Left lung (tissue), 14 donors: Measurements from ENCODE around the gene RFX4. TPM values are rescaled to one million over a fixed set of nuclear protein-coding genes. Genes with fewer than 3 reads are reported as not detected.
A peak's percentile ranks its signal among the peaks of the same experiment; 100 is the strongest.

Experiments
- ATAC-seq: fragments of 200-7000 bp; cut with Tn5 transposase; one replicate; pipeline ENCODE4 v1.9.1; 2020; ENCODE audit warnings: moderate library complexity
- DNase-seq, 4 donors: peaks; one replicate each; pipeline ENCODE4 v3.0.0-alpha.2; 2013 to 2020
- H3K27ac ChIP-seq, 2 donors: fragments of 200-600 bp; sonication (generic) in 1 of 2; one replicate each; pipeline versions ENCODE4 v1.5.0 to v1.8.0; 2020 to 2021
- H3K27me3 ChIP-seq, 2 donors: fragments of 200-600 bp; sonication (generic) in 1 of 2; one replicate each; pipeline versions ENCODE4 v1.5.0 to v1.8.0; 2020 to 2021
- H3K36me3 ChIP-seq, 2 donors: fragments of 200-600 bp; sonication (generic) in 1 of 2; one replicate each; pipeline versions ENCODE4 v1.5.0 to v1.8.0; 2020 to 2021
- H3K4me1 ChIP-seq, 2 donors: fragments of 200-600 bp; one replicate each; pipeline ENCODE4 v1.8.0; 2021
- H3K4me3 ChIP-seq, 2 donors: fragments of 200-600 bp; sonication (generic) in 1 of 2; one replicate each; pipeline versions ENCODE4 v1.5.0 to v1.8.0; 2020 to 2021; ENCODE audit warnings: mild to moderate bottlenecking in 1 of 2
- H3K9me3 ChIP-seq, 2 donors: fragments of 200-600 bp; sonication (generic) in 1 of 2; one replicate each; pipeline versions ENCODE4 v1.5.0 to v1.8.0; 2020 to 2021
- CTCF ChIP-seq, 2 donors: fragments of 200-600 bp; sonication (generic) in 1 of 2; IDR thresholded peaks; one replicate each; pipeline versions ENCODE4 v1.5.0 to v1.8.0; 2021; ENCODE audit warnings: antibody characterized with exemption in 2 of 2
- intact Hi-C, 2 donors: fragments of 100-400 bp; cut with DNase I; formaldehyde crosslinking; loops; one replicate each; pipeline versions ENCODE4 v1.11.2 to v1.14.2; 2022
- long read RNA-seq, 12 donors: library from polyadenylated mRNA in 2 of 12; unstranded in 2 of 12; transcript quantifications; one replicate each; pipeline ENCODE4 v2.0.0 and lab custom pipeline, GENCODE V29; 2019 to 2026
- polyA plus RNA-seq, 6 donors: library from polyadenylated mRNA; unstranded; fragments of 120-200 nt; gene quantifications; one replicate each; pipeline ENCODE4 v1.2.1, GENCODE V29; 2013; ENCODE audit not compliant: insufficient read length in 6 of 6
- total RNA-seq, 2 donors: library from RNA; stranded (reverse); fragmentation: NEBNext Ultra II Directional; extraction: Animal tissue kit (Norgen Biotek cat#: 25700); gene quantifications; one replicate each; pipeline ENCODE4 v1.2.1, GENCODE V29; 2021
- donor health status: DM: no; HTN: yes; CAD: no.
- donor health status: DM: no; HTN: no; CAD: no.

Gene RFX4
- total RNA-seq (under 1 TPM in 1 of 2 donors, not detected in 1; 0.09 TPM), polyA plus RNA-seq (not detected)
- long read RNA-seq, donor 1 = 0 reads
- long read RNA-seq, donor 2 = 0 reads
- long read RNA-seq, donor 3 = 0 reads
- long read RNA-seq, donor 4 = 0 reads
- long read RNA-seq, donor 5 = 0 reads
- long read RNA-seq, donor 6 = 0 reads
- long read RNA-seq, donor 7 = 0 reads
- long read RNA-seq, donor 8 = 0 reads
- long read RNA-seq, donor 9 = 0 reads
- long read RNA-seq, donor 10 = 0 reads
- long read RNA-seq, donor 11, transcript RFX4-203 (18 exons, 3,955 nt) = major isoform, 5 of 26 reads
- long read RNA-seq, donor 11, partial matches to known transcripts = 21 of 26 reads
- long read RNA-seq, donor 11, other reads (novel, unspliced or antisense) = 0 of 26 reads
- long read RNA-seq, donor 12 = 0 reads

- DNase-seq (no peak), ATAC-seq (no peak)
- Histone ChIP-seq H3K27ac (no peak within 1 kb of the TSS), H3K4me1 (peaks cover 8 to 44% of the 10 kb centered on the region in 2 donors), H3K4me3 (peak within 1 kb of the TSS in 1 of 2 donors; percentile 25), H3K36me3 (no peaks in the 10 kb centered on the region), H3K9me3 (no peaks in the 10 kb centered on the region), H3K27me3 (peaks cover 86 to 100% of the 10 kb centered on the region in 2 donors)
- intact Hi-C loops = no loop called here
- no peak for TF ChIP-seq CTCF (IDR thresholded peaks at IDR 0.05)
These were observed at the start of gene RFX4 for GRCh38 chr12:106582641-106583230. RFX4 (plus strand) TSS chr12:106583004; CDS start chr12:106583321, 317 bp downstream.

DNA sequence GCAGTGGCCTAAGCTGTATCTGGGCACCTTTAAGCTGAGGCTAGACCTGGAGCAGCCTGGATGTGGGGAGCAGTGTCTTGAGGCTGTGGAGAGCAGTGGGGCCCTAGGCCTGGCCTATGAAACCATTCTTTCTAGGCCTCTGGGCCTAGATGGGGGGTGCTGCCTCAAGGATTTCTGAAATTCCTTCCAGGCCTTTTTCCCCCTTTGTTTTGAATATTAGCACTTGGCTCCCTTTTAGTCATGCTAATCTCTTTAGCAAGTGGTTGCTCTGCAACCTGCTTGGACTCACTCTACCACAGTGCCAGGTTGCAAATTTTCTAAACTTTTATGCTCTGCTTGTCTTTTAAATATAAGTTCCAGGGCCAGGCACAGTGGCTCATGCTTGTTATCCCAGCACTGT lies 41.6 kb upstream of the RFX4 start:
- H3K9me3 ChIP-seq = peaks cover 0 to 10% of the 10 kb centered on the region in 2 donors
- no peaks in the 10 kb centered on the region for H3K36me3 ChIP-seq
- no peak for TF ChIP-seq CTCF (IDR thresholded peaks at IDR 0.05)
- ATAC-seq (no peak), DNase-seq (no peak)
- H3K4me1 ChIP-seq = no peaks in the 10 kb centered on the region
- intact Hi-C loops = no loop called here
- H3K27ac ChIP-seq = no peak overlapping the region
- H3K27me3 ChIP-seq = no peaks in the 10 kb centered on the region
- H3K4me3 ChIP-seq = no peak overlapping the region

- TF ChIP-seq CTCF (IDR thresholded peaks at IDR 0.05) = no peak
- Histone ChIP-seq H3K4me3 (no peak overlapping the region), H3K27ac (no peak overlapping the region), H3K4me1 (no peaks in the 10 kb centered on the region), H3K36me3 (no peaks in the 10 kb centered on the region), H3K9me3 (peaks cover 0 to 2% of the 10 kb centered on the region in 2 donors), H3K27me3 (peaks cover 0 to 8% of the 10 kb centered on the region in 2 donors)
- ATAC-seq = no peak
- intact Hi-C loops = no loop called here
- DNase-seq = no peak
These were observed 31.4 kb upstream of the RFX4 start for GRCh38 chr12:106551410-106551809.

GRCh38 chr12:106552228-106552627 lies 30.6 kb upstream of the RFX4 start:
- Histone ChIP-seq H3K27me3 (peaks cover 0 to 8% of the 10 kb centered on the region in 2 donors), H3K9me3 (peaks cover 0 to 2% of the 10 kb centered on the region in 2 donors), H3K27ac (no peak overlapping the region), H3K36me3 (no peaks in the 10 kb centered on the region), H3K4me3 (no peak overlapping the region), H3K4me1 (no peaks in the 10 kb centered on the region)
- TF ChIP-seq CTCF (IDR thresholded peaks at IDR 0.05) = no peak
- DNase-seq = no peak
- no peak for ATAC-seq
- intact Hi-C loops = no loop called here

- no peak for DNase-seq
- intact Hi-C loops = no loop called here
- peaks cover 0 to 3% of the 10 kb centered on the region in 2 donors for H3K9me3 ChIP-seq
- no peaks in the 10 kb centered on the region for H3K4me1 ChIP-seq
- H3K36me3 ChIP-seq = no peaks in the 10 kb centered on the region
- ATAC-seq = no peak
- H3K27me3 ChIP-seq = peaks cover 0 to 37% of the 10 kb centered on the region in 2 donors
- H3K27ac ChIP-seq = no peak overlapping the region
- no peak overlapping the region for H3K4me3 ChIP-seq
- no peak for TF ChIP-seq CTCF (IDR thresholded peaks at IDR 0.05)
These were observed 18.0 kb upstream of the RFX4 start for GRCh38 chr12:106564678-106565329.
